ENCODE data around the gene IFNLR1.

Gene IFNLR1

DNA sequence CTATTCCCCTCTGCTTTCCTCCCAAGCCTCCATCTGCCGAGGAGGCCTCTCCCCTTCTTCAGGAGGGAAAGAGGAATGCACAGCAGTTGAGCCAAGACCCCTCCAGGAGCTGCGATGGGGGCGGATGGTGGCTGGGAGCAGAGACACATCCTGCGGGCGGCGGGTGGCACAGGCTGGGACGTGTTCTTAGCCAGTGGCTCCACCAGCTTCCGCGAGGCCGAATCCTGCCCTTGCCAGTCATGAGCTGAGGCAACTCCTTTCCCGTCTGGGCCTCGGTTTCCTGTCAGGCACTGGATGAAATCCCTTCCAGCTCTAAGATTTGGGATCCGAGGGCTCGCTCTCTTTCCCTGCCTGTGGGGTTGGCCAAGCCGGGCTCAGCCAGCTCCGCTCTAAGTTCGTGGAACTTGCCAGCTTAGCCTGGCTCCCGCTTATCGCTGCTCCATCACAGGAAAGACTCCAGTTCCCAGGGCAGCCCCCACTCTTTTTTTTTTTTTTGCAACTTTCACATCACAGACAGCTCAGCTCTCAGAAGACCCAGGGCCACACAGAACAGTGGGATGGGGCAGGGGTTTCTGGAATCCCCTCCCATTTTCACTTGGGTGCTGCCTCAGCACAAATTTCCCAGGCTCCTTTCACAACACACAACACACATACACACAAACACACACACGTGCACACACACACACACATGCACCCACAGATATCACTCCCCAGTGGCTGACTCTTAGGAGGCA, 75.7 kb downstream of the IFNLR1 start:
- H3K4me3 ChIP-seq (ENCODE audit: control insufficient read depth, low read depth, low read length) = no peak overlapping the region
- TF ChIP-seq, protein P1, sequence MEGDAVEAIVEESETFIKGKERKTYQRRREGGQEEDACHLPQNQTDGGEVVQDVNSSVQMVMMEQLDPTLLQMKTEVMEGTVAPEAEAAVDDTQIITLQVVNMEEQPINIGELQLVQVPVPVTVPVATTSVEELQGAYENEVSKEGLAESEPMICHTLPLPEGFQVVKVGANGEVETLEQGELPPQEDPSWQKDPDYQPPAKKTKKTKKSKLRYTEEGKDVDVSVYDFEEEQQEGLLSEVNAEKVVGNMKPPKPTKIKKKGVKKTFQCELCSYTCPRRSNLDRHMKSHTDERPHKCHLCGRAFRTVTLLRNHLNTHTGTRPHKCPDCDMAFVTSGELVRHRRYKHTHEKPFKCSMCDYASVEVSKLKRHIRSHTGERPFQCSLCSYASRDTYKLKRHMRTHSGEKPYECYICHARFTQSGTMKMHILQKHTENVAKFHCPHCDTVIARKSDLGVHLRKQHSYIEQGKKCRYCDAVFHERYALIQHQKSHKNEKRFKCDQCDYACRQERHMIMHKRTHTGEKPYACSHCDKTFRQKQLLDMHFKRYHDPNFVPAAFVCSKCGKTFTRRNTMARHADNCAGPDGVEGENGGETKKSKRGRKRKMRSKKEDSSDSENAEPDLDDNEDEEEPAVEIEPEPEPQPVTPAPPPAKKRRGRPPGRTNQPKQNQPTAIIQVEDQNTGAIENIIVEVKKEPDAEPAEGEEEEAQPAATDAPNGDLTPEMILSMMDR (IDR thresholded peaks at IDR 0.05; ENCODE audit: control insufficient read depth, insufficient read depth, low read depth, low read length, missing control alignments) = no peak
- no peak for DNase-seq (ENCODE audit: low read depth)

DNA sequence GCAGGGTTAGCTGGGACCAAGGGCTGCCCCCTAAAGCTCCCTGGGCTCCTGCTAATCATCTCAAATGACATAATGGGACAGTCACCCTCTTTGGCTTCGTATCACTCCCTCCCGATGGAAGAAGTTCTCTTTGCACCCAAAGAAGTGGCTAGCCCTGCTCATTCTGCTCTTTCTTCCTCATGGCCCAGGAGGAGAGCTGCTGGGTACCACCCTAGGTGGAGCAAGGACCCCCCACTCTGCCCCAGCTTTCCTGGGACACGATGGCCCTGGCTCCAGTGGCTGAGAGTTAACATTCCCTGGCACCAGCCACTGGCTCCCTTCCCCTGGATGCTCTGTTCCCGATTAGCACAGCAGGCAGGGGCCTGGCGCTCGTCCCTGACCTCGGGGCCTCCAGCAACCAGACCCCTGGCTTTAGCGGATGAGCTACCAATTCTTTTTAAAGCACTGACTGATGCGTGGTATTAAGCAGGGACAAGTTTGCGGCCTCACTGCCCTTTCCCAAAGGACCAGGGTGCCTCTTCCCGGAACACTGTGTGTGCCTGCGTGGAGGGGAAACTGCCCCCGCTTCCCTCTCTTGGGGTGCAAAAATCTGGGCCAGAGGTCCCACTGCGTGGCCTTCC, 76.3 kb downstream of the IFNLR1 start:
- TF ChIP-seq, protein P1 (IDR thresholded peaks at IDR 0.05; ENCODE audit: control insufficient read depth, insufficient read depth, low read depth, low read length, missing control alignments) = no peak
- H3K4me3 ChIP-seq (ENCODE audit: control insufficient read depth, low read depth, low read length) = no peak overlapping the region
- no peak for DNase-seq (ENCODE audit: low read depth)

DNA sequence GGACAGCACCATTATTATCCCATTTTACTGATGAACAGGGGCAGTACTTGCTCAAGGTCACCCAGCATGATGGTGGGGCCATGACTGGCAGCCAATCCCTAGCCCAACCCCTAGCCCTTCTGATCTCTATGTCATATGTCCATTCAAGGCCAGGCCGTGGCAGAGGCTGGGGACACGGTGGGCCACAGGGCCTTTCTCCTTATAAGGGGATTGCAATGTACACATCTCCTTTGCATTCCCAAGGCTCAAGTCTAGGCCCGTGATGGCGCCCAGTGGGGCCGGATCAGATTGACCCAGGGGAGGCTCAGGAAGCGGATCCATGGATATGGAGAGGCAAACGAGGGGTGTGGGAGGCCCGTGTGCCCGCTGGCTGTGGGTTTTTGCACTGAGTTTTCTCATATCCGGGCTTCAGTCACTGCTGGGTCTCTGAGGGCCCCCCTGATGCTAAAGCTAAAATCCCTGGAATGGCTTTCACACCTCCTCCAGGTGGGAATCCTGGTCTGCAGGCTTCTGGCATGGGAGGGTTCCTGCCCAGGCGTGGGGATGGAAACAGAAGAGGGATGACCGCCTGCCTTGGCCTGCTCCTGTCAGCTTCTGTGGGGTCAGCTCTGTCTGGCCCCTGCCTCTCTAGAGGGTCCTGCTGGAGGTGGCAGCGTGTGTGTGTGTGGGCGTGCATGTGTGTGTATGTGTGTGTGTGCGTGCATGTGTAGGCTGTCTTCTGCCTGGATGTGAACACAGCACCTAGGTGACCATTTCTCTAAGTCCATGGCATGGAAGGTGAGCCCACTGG, 77.2 kb downstream of the IFNLR1 start:
- H3K4me3 ChIP-seq (ENCODE audit: control insufficient read depth, low read depth, low read length) = no peak overlapping the region
- DNase-seq (ENCODE audit: low read depth) = no peak
- TF ChIP-seq, protein P1 (IDR thresholded peaks at IDR 0.05; ENCODE audit: control insufficient read depth, insufficient read depth, low read depth, low read length, missing control alignments) = no peak

DNA sequence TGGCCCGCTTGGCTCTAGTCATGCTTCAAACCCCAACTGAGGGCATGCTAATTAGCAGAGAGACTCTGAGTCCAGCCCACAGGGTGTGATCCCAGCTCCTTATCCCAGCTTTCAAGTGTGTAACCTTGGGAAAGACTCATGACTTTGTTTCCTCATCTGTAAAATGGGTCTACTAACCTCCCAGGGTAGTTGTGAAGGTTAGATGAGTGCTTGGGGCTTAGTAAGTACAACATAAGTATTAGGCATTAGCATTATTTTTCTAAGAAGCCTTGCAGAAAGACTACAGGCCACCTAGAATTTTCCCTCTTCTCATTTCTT, 78.0 kb downstream of the IFNLR1 start:
- TF ChIP-seq, protein P1 (IDR thresholded peaks at IDR 0.05; ENCODE audit: control insufficient read depth, insufficient read depth, low read depth, low read length, missing control alignments) = no peak
- H3K4me3 ChIP-seq (ENCODE audit: control insufficient read depth, low read depth, low read length) = no peak overlapping the region
- DNase-seq (ENCODE audit: low read depth) = no peak

DNA sequence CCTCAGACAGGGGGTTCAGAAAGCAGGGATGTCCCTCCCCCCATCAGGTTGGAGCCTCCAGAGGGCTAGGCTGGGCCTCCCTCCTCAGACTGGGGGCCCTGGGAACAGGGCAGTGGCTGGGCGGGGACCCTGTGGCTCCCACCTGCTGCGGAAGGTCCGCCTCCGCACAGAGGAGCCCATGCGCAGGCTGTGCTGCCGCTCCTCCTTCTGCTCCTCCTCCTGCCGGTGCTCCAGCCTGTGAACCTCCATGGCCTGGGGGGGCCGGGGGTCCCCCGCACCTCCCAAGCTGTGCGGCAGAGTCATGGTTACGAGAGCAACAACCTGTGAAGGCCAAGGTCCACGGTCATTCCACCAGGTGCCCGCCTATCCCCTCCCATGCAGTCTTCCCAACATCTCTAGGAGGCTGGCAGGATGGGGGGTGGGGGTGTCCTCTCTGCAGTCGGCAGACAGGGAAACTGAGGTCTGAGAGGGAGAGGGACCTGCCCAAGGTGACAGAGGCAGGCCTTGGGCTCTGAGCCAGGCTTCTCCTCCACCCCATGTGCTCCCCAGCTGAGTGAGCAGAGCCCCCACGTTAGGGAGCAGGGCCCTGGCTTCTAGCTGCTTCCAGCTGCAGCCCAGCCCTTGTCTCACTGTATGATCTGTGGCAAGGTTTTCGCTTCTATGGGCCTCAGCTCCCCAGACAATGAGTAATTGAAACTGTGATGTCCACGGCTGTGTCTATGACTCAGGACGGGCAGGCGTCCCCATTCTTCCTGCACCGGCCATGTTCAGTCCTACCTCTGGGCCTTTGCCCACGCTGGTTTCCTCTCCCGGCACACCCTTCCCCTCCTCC, 78.5 kb downstream of the IFNLR1 start:
- peak; percentile 51 for DNase-seq (ENCODE audit: low read depth)
- H3K4me3 ChIP-seq (ENCODE audit: control insufficient read depth, low read depth, low read length) = no peak overlapping the region
- TF ChIP-seq, protein P1 (IDR thresholded peaks at IDR 0.05; ENCODE audit: control insufficient read depth, insufficient read depth, low read depth, low read length, missing control alignments) = no peak

DNA sequence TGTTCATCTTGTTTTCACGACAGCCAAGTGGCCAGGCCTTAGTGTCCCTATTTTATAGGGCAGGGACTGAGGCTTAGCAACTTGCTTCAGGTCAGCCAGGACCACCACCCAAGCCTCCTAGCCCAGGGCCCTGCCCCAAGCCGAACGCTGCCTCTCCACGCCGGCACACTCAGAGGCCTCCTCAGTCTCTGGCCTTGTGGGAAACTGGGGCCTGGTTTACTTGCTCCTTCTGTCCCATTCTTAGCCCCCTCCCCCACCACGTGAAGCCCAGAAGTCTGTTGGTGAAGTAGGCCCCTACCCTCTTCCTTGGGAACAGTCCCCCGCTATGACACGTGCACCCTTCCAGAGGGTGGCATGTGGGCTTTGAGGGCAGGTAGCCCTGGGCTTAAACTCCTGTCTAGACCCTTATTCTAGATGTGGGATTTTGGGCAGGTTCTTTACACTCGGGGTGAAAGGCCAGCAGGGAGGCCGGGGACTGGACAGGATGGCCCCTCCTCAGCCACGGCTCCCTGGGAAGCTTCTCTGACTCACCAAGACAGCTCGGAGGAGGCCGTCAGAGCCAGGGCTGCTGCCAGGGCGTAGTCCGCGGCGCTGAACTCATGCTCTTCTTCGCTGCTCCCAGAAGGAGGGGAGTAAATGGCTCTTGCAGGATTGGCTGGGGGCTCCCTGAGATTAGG, 79.5 kb downstream of the IFNLR1 start:
- no peak overlapping the region for H3K4me3 ChIP-seq (ENCODE audit: control insufficient read depth, low read depth, low read length)

More for the DNA sequence above, 79.5 kb downstream of the IFNLR1 start:
- DNase-seq (ENCODE audit: low read depth) = peak; percentile 31
- TF ChIP-seq, protein P1 (IDR thresholded peaks at IDR 0.05; ENCODE audit: control insufficient read depth, insufficient read depth, low read depth, low read length, missing control alignments) = no peak

Measured in AG09309 (cell line).